Measurements from ENCODE around the gene TM7SF2. TPM values are rescaled to one million over a fixed set of nuclear protein-coding genes. Genes with fewer than 3 reads are reported as not detected.
A peak's percentile ranks its signal among the peaks of the same experiment; 100 is the strongest.

Gene TM7SF2
- total RNA-seq, 4 donors from 2014 or later: 118 to 374 (median 160) TPM

DNA sequence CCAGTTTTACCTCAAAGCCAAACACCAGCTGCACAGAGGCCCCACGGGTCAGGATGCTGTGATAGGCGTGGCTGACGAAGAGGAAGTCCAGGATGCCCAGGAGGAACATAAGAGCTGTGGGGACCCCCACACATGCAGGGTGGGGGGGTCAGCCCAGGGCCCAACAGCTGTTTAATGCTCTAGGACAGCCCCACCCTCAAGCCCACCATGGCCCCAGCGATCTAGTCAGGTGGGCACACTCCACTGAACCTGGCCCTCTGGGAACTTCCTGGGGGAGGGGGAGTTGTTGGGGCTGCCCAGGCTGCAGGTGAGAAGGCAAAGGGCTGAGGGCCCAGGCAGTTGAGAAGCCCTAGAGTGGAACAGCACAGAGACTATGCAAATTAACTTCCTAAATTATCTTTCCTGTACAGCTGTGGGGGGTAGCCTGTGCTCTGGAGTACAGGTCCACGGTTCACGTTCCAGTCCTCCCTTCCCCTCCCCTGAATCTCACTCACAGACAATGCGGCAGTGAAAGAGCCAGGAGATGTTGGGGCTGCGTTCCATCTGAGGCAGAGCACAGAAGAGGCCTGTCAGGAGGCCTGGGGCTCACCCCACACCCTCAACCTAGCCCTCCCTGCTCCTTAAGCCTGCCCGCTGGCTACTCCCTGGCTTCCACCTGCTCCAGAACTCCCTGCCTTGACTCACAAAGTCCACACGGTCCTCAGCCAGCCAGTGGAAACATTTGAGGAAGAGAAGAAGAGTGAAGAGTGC lies 20.7 kb downstream of the TM7SF2 start:
- no peak for DNase-seq (ENCODE audit: low spot score in 2 of 2)
- 71 to 75% methylated on average over 7 to 10 of the region's 10 CpGs for WGBS, 2 donors
- TF ChIP-seq POLR2A (IDR thresholded peaks at IDR 0.05): no peak
- TF ChIP-seq, protein P1, sequence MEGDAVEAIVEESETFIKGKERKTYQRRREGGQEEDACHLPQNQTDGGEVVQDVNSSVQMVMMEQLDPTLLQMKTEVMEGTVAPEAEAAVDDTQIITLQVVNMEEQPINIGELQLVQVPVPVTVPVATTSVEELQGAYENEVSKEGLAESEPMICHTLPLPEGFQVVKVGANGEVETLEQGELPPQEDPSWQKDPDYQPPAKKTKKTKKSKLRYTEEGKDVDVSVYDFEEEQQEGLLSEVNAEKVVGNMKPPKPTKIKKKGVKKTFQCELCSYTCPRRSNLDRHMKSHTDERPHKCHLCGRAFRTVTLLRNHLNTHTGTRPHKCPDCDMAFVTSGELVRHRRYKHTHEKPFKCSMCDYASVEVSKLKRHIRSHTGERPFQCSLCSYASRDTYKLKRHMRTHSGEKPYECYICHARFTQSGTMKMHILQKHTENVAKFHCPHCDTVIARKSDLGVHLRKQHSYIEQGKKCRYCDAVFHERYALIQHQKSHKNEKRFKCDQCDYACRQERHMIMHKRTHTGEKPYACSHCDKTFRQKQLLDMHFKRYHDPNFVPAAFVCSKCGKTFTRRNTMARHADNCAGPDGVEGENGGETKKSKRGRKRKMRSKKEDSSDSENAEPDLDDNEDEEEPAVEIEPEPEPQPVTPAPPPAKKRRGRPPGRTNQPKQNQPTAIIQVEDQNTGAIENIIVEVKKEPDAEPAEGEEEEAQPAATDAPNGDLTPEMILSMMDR (IDR thresholded peaks at IDR 0.05): no peak
- H3K4me3 ChIP-seq (ENCODE audit: low read depth, poor library complexity, severe bottlenecking): no peak overlapping the region
- intact Hi-C loops (cut with DNase I; ENCODE audit: low total_unique reads): no loop called here

DNA sequence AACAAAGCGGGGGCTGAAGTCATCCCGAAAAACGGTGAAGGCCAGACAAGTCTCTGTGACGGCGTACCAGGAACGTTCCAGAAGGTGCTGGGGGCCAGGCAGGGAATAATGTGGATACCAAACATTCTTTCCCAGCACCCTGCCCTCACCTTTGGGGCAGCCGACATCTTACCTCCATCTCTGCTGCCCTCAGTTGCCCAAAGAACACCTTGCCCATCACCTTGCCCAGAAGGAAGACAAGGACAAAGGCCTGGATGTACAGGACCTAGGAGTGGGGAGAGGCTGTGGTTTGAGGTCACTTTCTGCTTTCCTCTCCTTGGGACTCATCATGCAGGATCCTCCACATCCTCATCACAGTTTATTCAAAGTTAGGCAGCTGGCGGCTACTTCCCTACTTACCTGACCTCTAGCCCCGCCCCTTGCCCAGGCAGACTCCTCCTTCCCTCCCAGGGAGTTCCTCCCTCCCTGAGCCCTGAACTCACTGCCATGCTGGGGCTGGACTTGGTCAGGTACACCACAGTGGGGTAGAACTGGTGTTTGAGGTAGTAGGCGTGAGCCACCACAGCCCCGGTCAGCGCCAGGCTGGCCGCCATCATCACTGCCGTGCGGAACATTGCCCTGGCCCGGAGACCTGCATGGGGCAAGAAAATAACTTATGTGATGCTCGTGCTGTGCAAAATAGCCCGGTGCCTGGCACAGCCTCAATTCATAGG lies 21.5 kb downstream of the TM7SF2 start:
- DNase-seq (ENCODE audit: low spot score in 2 of 2): no peak
- H3K4me3 ChIP-seq (ENCODE audit: low read depth, poor library complexity, severe bottlenecking): peak overlapping the region; percentile 72
- TF ChIP-seq POLR2A (IDR thresholded peaks at IDR 0.05): no peak
- TF ChIP-seq, protein P1 (IDR thresholded peaks at IDR 0.05): no peak
- intact Hi-C loops (cut with DNase I; ENCODE audit: low total_unique reads): no loop called here
- WGBS, 2 donors: 35 to 39% methylated on average over 17 to 18 of the region's 18 CpGs

DNA sequence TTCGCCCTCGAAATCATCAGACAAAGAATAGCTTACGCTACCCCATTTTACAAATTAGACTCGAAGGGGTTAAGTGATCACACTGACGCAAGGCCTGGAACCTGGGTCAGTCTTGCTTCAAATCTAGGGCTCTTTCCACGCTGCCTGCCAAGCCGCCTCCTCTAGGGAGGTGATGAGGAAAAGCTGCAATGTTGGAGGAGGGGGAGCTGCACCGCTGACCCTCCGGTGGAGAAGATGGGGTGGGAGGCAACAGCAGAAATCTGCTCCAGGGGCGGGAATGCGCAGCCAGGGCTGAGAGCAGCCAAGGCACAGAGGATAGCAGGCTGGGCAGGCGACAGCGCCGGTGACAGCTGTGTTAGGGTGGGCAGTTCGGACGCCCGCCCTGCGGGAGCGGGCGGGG lies 22.1 kb downstream of the TM7SF2 start:
- peak overlapping the region; percentile 72 for H3K4me3 ChIP-seq (ENCODE audit: low read depth, poor library complexity, severe bottlenecking)
- intact Hi-C loops (cut with DNase I; ENCODE audit: low total_unique reads): no loop called here
- TF ChIP-seq, protein P1 (IDR thresholded peaks at IDR 0.05): no peak
- TF ChIP-seq POLR2A (IDR thresholded peaks at IDR 0.05): no peak
- DNase-seq (ENCODE audit: low spot score in 2 of 2): no peak
- WGBS, 2 donors: 1 to 3% methylated on average over 17 to 18 of the region's 20 CpGs

DNA sequence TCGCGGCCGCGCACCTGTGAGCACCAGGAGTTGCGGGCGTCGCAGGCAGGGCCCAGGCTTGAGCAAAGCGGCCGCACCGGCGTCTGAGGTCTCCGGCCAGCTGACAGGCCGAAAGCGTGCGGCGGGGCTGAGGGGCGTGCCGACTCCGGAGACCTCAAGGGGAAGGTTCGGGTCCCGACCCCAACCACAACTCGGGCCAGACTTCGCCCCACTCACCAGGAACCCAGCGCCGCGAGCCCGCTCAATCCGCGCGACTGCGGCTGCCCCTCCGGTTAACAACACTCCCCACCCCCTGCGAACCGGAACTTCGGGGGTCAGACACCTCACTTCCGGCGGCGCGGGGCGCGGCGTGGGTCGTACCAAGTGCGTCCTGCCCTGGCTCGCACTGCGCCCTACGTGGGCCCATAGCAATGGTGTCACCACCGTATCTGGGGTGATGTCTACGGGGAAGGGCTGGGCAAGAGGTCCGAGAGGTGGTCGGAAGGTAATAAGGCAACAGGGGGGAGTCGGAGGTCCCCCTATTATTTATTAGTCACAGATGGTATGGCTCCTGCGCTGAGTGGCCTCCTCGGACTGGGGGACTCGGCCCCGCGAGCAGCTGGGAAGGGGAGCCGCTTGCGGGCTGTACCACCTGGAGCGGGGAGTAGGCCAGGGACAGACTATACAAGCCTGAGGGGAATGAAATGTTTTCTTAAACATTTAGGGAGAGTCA lies 22.7 kb downstream of the TM7SF2 start, which contains the start of gene SYVN1:
Gene SYVN1, minus strand, starts transcription at position 280 of the 712 bp plus-strand sequence. CDS start 918 bp downstream, outside the sequence.
- intact Hi-C loops (cut with DNase I; ENCODE audit: low total_unique reads): no loop called here
- peak within 1 kb of the TSS; percentile 72 for H3K4me3 ChIP-seq (ENCODE audit: low read depth, poor library complexity, severe bottlenecking)
- DNase-seq (ENCODE audit: low spot score in 2 of 2): peak; percentile 89 to 98
- WGBS, 2 donors: 0% methylated on average over 41 to 59 of the region's 60 CpGs
- TF ChIP-seq, protein P1 (IDR thresholded peaks at IDR 0.05): no peak
- peak in 1 of 2 donors; percentile 91 for TF ChIP-seq POLR2A (IDR thresholded peaks at IDR 0.05)

DNA sequence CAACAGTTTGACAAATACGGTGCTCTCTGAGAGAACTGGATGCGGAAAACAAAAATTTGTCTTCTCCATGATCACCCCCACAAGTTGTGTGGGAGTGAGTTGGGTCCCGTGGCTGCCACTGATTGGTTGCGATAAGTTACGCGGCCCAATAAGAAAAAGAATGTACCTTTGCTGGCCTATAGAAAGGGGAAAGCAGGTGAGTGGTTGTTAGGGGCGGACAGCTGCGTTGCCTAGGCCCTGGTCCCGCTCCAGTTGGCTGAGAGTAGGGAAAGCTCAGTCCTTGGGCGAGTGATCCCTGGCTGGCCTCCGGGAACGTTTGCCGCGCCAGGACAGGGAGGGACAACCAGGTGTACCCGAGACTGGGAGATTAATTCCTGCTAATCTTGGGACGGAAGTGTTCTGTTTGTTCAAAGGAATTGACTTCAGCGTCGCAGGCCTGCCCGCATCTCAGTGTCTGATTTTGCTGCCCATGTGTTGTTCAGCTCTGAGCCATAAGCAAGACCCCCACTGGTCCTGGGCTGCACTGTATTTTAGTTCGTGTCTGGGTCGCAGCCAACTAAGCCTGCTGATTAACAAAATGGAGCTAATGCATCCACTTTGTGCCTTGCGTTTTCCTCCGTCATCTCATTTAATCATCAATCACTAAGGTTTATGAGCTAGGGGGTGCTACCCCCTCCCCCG lies 23.4 kb downstream of the TM7SF2 start:
- peak overlapping the region; percentile 72 for H3K4me3 ChIP-seq (ENCODE audit: low read depth, poor library complexity, severe bottlenecking)
- intact Hi-C loops (cut with DNase I; ENCODE audit: low total_unique reads): no loop called here
- WGBS, 2 donors: 1 to 3% methylated on average over 24 of the region's 24 CpGs
- TF ChIP-seq, protein P1 (IDR thresholded peaks at IDR 0.05): no peak
- TF ChIP-seq POLR2A (IDR thresholded peaks at IDR 0.05): no peak
- peak; percentile 92 to 97 for DNase-seq (ENCODE audit: low spot score in 2 of 2)
